Keratinocyte (primary cell): ENCODE data around the gene DPYD. TPM values are rescaled to one million over a fixed set of nuclear protein-coding genes. Genes with fewer than 3 reads are reported as not detected.

Experiments
- DNase-seq: peaks from one replicate; pipeline ENCODE4 v3.0.0-alpha.2; 2011; ENCODE audit warnings: low read depth, missing footprints, low spot score
- FAIRE-seq: peaks from 2 replicates; lab custom pipeline; 2011; peaks lifted over from hg19 to GRCh38; lab: Jason Lieb, UNC
- H2AFZ ChIP-seq: 2 replicates; pipeline ENCODE4 v1.6.0; 2012; ENCODE audit warnings: low read length, control low read depth, inconsistent platforms; ENCODE audit not compliant: control insufficient read depth
- H3K27ac ChIP-seq: 2 replicates; pipeline ENCODE4 v1.5.1; 2011; ENCODE audit warnings: low read length; ENCODE audit not compliant: control insufficient read depth, insufficient read depth
- H3K27me3 ChIP-seq: 3 replicates; pipeline ENCODE4 v1.6.0; 2011; ENCODE audit warnings: low read length; ENCODE audit not compliant: control insufficient read depth, insufficient read depth; ENCODE audit errors: extremely low read depth
- H3K36me3 ChIP-seq, 2 experiments: 2 replicates in 1 of 2; 3 replicates in 1 of 2; pipeline ENCODE4 v1.5.1; 2011; ENCODE audit warnings: low read length in 2 of 2, mild to moderate bottlenecking in 1 of 2; ENCODE audit not compliant: control insufficient read depth in 2 of 2, insufficient read depth in 2 of 2; ENCODE audit errors: extremely low read depth in 1 of 2
- H3K4me1 ChIP-seq: 3 replicates; pipeline ENCODE4 v1.5.1; 2011; ENCODE audit warnings: low read length; ENCODE audit not compliant: control insufficient read depth, insufficient read depth; ENCODE audit errors: extremely low read depth
- H3K4me2 ChIP-seq: 3 replicates; pipeline ENCODE4 v1.6.0; 2011; ENCODE audit warnings: low read depth, low read length; ENCODE audit not compliant: control insufficient read depth, insufficient read depth; ENCODE audit errors: extremely low read depth
- H3K4me3 ChIP-seq, 3 experiments: fragments of 200-600 bp in 1 of 3; sonication (generic) in 1 of 3; 2 replicates in 2 of 3; 3 replicates in 1 of 3; pipeline ENCODE4 v1.5.1; 2011 to 2016; ENCODE audit warnings: low read length in 3 of 3, mild to moderate bottlenecking in 3 of 3, control low read depth in 2 of 3, inconsistent platforms in 1 of 3, low read depth in 1 of 3, mixed read lengths in 1 of 3, mixed run types in 1 of 3, moderate library complexity in 1 of 3; ENCODE audit not compliant: control insufficient read depth in 2 of 3, insufficient read depth in 2 of 3; ENCODE audit errors: extremely low read depth in 1 of 3
- H3K79me2 ChIP-seq: 2 replicates; pipeline ENCODE4 v1.6.0; 2012; ENCODE audit warnings: low read length; ENCODE audit not compliant: control insufficient read depth, insufficient read depth
- H3K9ac ChIP-seq: 3 replicates; pipeline ENCODE4 v1.6.0; 2011; ENCODE audit warnings: low read length; ENCODE audit not compliant: control insufficient read depth, insufficient read depth; ENCODE audit errors: extremely low read depth
- H3K9me1 ChIP-seq: 3 replicates; pipeline ENCODE4 v1.6.0; 2011; ENCODE audit warnings: low read length; ENCODE audit not compliant: control insufficient read depth, insufficient read depth; ENCODE audit errors: extremely low read depth
- H3K9me3 ChIP-seq: 2 replicates; pipeline ENCODE4 v1.5.1; 2012; ENCODE audit warnings: low read depth, low read length; ENCODE audit not compliant: control insufficient read depth
- H4K20me1 ChIP-seq: 3 replicates; pipeline ENCODE4 v1.6.0; 2011; ENCODE audit warnings: low read length; ENCODE audit not compliant: control insufficient read depth, insufficient read depth; ENCODE audit errors: extremely low read depth
- EZH2 ChIP-seq: IDR thresholded peaks from one replicate; pipeline ENCODE4 v1.6.1; 2012; ENCODE audit warnings: inconsistent platforms, mild to moderate bottlenecking, low read length, moderate library complexity
- dilution Hi-C: fragments of 300-500 bp; cut with MboI; formaldehyde crosslinking; loops from one replicate; pipeline ENCODE4 v1.7.0; 2020; ENCODE audit warnings: low sequenced_read_pairs; ENCODE audit not compliant: extremely low pct_ligation_motif_present
- polyA plus RNA-seq, 5 experiments: library from polyadenylated mRNA; depleted of rRNA in 3 of 5; stranded (reverse) in 3 of 5; stranded (forward) in 1 of 5; unstranded in 1 of 5; fragments of >200 nt; gene quantifications; 1 replicate in 1 of 5; 2 replicates in 3 of 5; 3 replicates in 1 of 5; pipeline versions ENCODE4 v1.2.1 to v1.2.3, GENCODE V29; 2011 to 2012; ENCODE audit warnings: missing spikeins in 2 of 5, low read depth in 1 of 5, low replicate concordance in 1 of 5
- TF ChIP-seq, protein P1 (sequence below), 3 experiments: IDR thresholded peaks in 1 of 3; conservative IDR thresholded peaks in 1 of 3; optimal IDR thresholded peaks in 1 of 3; 2 replicates in 2 of 3; 3 replicates in 1 of 3; pipeline versions ENCODE3 to v1.5.1; 2011; ENCODE audit warnings: low read length in 3 of 3, mild to moderate bottlenecking in 3 of 3, moderate library complexity in 2 of 3, control low read depth in 1 of 3, inconsistent platforms in 1 of 3; ENCODE audit not compliant: insufficient read depth in 2 of 3; ENCODE audit errors: extremely low read depth in 1 of 3

The DPYD gene
- polyA plus RNA-seq, 1 donor (not counting 4 experiments of a cell fraction or from before 2014, with no cell fraction given): 1.9 TPM

DNA sequence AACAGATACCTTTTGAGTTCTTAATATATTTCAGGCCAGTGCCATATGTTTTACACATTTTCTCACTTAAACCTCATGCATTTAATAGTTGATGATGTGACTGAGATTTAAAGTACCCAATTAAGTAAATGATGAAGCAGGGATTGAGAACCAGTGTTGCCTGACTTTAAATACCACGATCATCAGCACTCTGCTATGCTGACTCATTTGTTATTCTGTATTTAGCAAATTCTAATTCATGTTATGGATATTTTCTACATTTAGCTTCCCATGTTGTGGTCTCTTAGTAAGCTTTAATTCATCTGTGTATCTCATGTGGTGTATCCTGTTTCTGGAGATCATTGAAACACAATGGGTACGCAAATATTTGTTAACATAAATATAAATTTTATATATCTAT is 836.3 kb downstream of the DPYD start:
- DNase-seq (no peak), FAIRE-seq (peak; percentile 26)
- Histone ChIP-seq H3K36me3 (no peaks in the 10 kb centered on the region), H3K27me3 (no peaks in the 10 kb centered on the region), H4K20me1 (no peaks in the 10 kb centered on the region), H3K4me3 (no peak overlapping the region), H2AFZ (no peak overlapping the region), H3K9me3 (no peaks in the 10 kb centered on the region), H3K4me1 (peaks cover 16% of the 10 kb centered on the region), H3K27ac (no peak overlapping the region), H3K9me1 (no peaks in the 10 kb centered on the region), H3K4me2 (no peak overlapping the region), H3K79me2 (no peaks in the 10 kb centered on the region), H3K9ac (no peak overlapping the region)
- dilution Hi-C loops: no loop called here
- TF ChIP-seq, protein P1, sequence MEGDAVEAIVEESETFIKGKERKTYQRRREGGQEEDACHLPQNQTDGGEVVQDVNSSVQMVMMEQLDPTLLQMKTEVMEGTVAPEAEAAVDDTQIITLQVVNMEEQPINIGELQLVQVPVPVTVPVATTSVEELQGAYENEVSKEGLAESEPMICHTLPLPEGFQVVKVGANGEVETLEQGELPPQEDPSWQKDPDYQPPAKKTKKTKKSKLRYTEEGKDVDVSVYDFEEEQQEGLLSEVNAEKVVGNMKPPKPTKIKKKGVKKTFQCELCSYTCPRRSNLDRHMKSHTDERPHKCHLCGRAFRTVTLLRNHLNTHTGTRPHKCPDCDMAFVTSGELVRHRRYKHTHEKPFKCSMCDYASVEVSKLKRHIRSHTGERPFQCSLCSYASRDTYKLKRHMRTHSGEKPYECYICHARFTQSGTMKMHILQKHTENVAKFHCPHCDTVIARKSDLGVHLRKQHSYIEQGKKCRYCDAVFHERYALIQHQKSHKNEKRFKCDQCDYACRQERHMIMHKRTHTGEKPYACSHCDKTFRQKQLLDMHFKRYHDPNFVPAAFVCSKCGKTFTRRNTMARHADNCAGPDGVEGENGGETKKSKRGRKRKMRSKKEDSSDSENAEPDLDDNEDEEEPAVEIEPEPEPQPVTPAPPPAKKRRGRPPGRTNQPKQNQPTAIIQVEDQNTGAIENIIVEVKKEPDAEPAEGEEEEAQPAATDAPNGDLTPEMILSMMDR (optimal IDR thresholded peaks at IDR 0.05 in 1 of 3, IDR thresholded peaks at IDR 0.05 in 1 of 3, conservative IDR thresholded peaks at IDR 0.05 in 1 of 3; ENCODE audit: extremely low read depth in 1 of 3, insufficient read depth in 2 of 3, low read length in 3 of 3): no peak
- no peak for TF ChIP-seq EZH2

DNA sequence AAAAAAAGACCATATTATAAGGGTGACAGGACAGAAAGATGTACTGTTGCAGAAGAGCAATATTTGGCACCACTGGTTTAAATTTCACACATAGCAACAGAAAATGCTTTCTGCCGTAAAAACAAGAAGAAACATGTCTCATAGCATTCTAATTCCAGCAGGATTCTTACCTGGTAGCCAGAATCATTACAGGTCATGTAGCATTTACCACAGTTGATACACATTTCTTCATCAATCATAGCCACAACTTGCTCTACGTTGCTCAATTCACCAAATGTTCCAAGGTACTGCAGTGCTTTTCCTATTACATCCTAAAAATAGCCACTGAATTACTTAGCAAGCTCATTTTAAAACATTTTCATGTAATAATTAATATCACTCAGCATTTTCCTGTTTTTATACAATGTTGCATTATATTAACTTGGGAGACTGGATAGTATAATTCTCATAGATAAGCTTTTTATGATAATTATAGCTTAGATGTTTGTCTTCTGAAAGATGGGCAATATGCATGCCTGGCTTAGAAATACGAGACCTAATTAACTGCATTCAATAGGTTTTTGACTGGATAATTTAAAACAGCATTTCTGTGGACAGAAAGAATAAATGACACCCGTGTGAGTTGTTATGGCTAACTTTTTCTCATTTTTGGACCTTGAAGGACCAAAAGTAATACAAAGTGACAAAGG is 838.5 kb downstream of the DPYD start:
- no peaks in the 10 kb centered on the region for H3K9me3 ChIP-seq
- DNase-seq: no peak
- TF ChIP-seq, protein P1 (optimal IDR thresholded peaks at IDR 0.05 in 1 of 3, IDR thresholded peaks at IDR 0.05 in 1 of 3, conservative IDR thresholded peaks at IDR 0.05 in 1 of 3; ENCODE audit: extremely low read depth in 1 of 3, insufficient read depth in 2 of 3, low read length in 3 of 3): no peak
- no peak for TF ChIP-seq EZH2
- FAIRE-seq: peak; percentile 65
- H3K27me3 ChIP-seq: no peaks in the 10 kb centered on the region
- no peaks in the 10 kb centered on the region for H4K20me1 ChIP-seq
- H3K4me2 ChIP-seq: peak overlapping the region; percentile 20
- no peak overlapping the region for H3K27ac ChIP-seq
- H3K4me1 ChIP-seq: peaks cover 17% of the 10 kb centered on the region
- no peaks in the 10 kb centered on the region for H3K36me3 ChIP-seq
- no peak overlapping the region for H3K9ac ChIP-seq
- H2AFZ ChIP-seq: no peak overlapping the region
- no peak overlapping the region for H3K4me3 ChIP-seq
- dilution Hi-C loops: no loop called here
- no peaks in the 10 kb centered on the region for H3K79me2 ChIP-seq
- H3K9me1 ChIP-seq: no peaks in the 10 kb centered on the region
